Superior temporal gyrus (tissue), 1 donor: ENCODE results near the gene PLD1.
"Not testable (repeated sequence)": the region's sequence is repeated elsewhere in the genome, so short reads cannot be mapped to it uniquely, and the experiment has no call there.

ENCODE experiments used
- DNase-seq: peaks from one replicate; pipeline ENCODE4 v3.0.0-alpha.2; 2016; ENCODE audit errors: extremely low spot score

Gene PLD1

GRCh38 chr3:171700653-171701052, 109.6 kb downstream of the PLD1 start:
- no peak for DNase-seq

- DNase-seq, result no peak
Observed at GRCh38 chr3:171700157-171700556, 110.1 kb downstream of the PLD1 start.

DNA sequence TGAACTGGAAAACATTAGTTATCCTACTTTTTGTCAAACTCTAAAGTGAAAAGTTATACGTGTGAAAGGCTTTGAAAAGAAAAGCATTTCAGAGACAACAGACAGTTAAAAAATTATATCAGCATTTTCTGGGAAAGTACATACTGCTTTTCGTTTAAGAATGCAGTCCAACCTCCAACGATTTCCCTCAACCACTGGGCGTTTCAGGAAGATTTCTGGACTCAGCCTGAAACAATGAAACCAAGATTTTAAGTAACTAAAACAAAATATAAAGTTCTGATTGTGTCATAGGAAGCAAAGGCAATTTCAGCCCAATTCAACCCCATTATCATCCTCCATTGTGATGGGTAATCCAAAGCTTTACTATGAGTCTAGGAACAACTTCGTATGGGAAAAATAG, 110.7 kb downstream of the PLD1 start:
- no peak for DNase-seq

DNA sequence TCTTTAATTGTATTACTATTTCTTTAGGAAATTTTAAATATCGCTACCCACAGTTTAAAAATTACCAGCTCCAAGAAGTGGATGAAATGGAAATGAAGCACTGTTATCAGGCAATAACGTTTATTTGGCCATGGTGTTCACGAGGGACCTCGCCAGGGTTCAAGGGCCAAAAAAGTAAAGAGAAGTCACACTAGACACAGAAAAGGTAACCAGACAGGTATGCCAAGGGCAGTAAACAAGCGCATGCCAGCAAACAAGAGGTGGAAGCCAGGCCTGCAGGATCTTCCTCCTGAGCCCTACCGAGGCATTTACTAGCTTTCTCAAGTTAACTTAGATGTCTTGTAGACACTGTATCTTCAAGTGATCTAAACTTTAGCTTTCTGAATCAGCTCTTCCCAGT, 113.5 kb downstream of the PLD1 start:
- no peak for DNase-seq

- DNase-seq, result no peak
Observed at GRCh38 chr3:171695426-171695825, 114.9 kb downstream of the PLD1 start.

DNA sequence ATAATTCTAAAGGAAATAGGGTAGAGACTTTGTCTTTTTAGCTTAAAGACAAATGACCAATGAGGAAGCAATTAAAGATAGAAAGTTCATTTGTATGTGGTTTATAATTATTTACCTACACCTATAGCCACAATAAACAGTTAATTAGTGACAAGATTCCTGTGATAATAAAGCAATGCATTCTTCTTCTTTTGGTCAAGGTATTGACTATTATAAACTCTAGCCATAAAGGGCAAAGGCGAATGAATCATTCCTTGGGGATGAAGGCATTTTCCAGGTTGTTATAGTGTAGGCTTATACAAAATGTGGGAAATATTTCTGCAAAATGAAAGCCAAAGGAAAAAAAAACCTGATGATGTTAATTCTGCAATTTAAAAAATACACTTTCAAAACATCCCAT, 115.4 kb downstream of the PLD1 start:
- DNase-seq, result no peak

DNA sequence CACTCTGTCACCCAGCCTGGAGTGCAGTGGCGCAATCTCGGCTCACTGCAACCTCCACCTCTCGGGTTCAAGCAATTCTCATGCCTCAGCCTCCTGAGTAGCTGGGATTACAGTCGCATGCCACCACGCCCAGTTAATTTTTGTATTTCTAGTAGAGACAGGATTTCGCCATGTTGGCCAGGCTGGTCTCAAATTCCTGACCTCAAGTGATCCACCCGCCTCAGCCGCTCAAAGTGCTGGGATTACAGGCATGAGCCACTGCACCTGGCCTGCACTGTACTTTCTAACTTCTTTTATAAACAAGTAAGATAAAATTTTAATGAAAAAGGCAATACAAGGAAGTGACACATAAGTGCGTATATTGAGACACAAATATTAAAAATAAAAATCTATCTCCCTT, 117.7 kb downstream of the PLD1 start:
- not testable (repeated sequence) for DNase-seq

DNA sequence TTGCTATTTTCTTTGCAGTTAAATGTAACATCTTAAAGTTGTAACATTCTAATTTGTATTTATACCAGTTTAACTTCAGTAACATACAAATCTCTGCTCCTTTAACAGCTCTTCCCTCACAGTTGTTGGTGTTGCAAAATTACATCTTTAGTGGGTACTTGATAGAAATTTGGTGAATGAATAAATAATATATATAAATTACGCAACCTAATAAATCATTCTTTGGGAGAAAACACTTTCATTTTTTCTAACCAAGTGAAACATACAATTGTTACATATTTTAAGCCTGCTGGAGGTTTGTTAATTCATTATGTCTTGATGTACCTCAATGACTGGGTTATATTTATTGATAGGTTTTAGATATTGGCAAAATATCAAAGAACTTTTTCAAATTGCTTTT, 118.8 kb downstream of the PLD1 start:
- no peak for DNase-seq

GRCh38 chr3:171690281-171690680, 120.0 kb downstream of the PLD1 start:
- no peak for DNase-seq

GRCh38 chr3:171688593-171688992, 121.7 kb downstream of the PLD1 start:
- DNase-seq, result no peak

DNA sequence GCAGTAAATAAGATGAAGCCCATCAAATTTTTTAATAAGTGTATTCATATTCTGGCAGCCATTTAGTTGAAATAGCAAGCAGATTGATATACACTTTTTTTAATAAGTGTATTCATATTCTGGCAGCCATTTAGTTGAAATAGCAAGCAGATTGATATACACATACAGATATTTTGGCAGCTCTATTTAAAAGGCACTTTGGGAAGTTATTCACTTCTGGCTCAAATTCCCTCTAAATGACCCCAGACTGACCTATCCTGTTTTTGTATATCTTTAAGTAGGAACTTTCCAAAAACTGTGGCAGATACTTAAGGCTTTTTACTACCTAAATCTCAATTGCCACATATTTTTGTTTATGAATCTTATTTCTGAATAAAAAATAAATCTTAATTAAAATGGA, 122.3 kb downstream of the PLD1 start:
- no peak for DNase-seq

DNA sequence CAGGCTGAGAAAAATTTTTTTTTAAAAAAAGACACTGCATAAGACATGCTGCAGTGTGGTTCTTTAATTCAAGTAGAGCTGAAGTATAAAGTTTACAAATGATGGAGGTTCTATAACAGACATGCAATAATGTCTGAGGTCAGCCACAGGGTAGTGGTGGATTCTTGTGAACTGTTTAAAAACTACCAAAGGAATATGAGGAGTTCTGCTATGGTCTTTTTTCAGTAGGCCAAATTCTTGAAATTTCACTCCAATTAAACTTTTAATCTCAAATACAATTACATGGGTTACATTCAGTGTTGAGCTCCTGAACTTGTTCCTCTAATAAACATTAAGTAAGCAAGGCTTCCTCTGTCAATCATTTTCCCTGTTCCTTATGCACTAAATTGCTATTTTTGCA, 122.7 kb downstream of the PLD1 start:
- no peak for DNase-seq

- no peak for DNase-seq
Observed at GRCh38 chr3:171687064-171687463, 123.2 kb downstream of the PLD1 start.

GRCh38 chr3:171685116-171685895, 125.0 kb downstream of the PLD1 start:
- no peak for DNase-seq

DNA sequence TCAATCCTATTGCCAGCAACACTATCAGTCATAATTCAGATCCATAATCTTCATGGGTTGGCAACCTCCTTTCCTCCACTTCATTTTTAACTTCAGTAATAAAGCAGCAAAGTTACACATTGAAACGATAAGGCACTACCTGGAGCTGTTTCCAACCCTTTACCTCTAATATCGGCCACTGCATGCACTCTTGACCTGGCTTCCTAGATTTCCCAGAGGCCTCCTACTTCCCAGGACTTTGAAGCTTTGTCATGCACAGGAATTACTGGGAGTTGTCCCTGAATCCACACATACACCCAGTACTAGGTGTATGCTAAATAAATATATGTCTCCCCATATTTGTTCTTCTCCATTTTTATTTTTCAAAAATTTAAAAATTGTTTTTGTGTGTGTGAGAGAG, 126.1 kb downstream of the PLD1 start:
- DNase-seq, result no peak

DNA sequence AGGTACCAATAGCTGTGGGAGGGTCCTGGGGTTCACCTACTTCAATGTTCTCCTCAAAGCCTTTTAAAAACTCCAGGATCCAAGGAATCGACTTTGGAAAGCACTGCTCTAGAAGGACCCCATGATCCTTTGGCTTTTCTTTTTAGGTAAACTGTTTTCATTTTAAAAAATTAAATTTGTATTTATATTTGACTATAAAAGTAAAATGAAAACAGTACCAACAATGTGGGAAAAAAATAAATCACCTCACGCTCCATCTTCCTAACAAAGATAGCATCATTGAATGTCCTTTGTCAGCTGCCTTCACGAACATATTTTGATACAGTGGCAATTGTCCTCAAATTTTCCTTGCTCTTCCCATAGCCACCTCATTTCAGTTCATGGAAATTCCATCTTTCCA, 127.5 kb downstream of the PLD1 start:
- DNase-seq, result no peak

- DNase-seq, result no peak
Observed at GRCh38 chr3:171680726-171681411, 129.4 kb downstream of the PLD1 start.

DNA sequence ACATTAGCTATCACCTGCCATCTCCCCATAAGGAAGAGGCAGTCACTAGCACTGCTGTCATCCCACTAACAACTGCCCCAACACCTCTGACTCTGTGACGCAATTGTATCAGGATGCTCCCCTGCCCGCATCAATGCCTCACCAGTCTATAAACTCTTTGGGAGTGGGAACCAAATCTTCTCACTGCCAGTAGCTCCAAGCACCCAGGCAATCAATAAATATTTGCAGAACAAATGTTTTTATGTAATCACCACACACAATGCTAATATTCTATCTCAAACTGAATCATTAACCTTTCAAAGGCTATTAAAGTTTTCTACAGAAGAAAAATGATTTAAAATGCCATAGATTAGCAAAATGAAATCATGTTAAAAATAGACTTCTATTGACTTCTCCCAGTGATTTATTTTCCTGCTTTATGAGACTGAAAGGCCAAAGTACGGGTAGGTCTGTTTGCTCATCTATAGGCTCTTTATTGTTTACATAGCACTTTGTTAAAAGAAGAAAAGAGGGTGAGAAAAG, 131.3 kb downstream of the PLD1 start:
- no peak for DNase-seq

- no peak for DNase-seq
Observed at GRCh38 chr3:171677706-171678105, 132.6 kb downstream of the PLD1 start.

DNA sequence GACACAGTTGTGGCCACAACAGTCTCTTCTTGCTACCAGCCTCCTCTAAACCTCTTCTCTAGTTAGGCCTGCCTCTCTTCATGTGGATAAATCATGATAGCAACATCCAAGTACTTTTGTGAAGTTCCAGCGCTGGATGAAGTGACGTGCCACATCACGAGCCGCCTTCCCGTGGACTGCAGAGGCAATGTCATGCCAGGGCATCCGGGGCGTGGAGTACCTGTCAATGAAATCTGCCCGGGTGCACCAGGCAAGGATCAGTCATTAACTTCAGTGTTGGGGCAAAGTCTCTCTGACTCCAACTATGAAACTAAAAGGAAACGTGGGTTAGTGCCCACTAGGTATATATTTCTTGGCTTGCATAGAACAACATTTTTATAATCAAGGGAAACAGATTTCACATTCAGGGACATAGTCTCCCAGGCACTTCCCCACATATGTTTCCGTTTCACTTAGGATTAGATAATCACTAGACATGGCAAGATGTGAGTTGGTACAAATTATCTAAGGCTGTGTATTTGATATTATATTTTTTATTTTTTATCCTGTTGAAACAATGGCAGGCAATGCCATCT, 133.6 kb downstream of the PLD1 start:
- DNase-seq, result no peak

- no peak for DNase-seq
Observed at GRCh38 chr3:171673951-171674350, 136.3 kb downstream of the PLD1 start.

DNA sequence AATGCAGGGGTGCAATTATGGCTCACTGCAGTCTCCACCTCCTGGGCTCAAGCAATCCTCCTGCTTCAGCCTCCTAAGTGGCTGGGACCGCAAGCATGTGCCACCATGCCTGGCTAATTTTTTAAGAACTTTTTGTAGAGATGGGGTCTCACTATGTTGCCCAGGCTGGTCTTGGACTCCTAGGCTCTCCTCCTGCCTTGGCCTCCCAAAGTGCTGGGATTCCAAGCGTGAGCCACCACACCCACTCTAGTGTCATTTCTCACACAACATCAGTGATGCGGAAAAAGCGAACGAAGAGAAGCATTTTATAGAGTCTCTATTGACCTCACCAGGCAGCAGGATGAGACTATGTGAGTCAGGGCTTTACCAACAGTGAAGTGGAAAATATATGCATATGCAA, 137.7 kb downstream of the PLD1 start:
- no peak for DNase-seq

DNA sequence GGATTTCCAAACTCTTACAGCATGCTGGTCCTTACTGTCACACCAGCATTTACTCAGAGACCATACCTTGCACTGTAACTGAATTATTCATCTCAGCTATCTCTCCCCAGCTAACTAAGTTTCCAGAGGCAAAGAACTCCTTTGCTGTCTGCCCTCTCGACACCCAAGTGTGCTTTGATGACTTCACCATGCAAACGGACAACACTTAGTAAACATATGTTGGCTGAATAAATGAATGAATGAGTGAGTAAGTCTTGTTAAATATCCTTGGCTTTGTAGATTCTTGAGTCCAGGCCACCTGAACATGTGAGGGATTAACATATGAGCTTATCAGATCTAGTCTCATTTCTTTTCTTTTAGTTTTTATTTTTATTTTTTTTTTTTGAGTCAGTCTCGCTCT, 138.2 kb downstream of the PLD1 start:
- no peak for DNase-seq
